ENCODE results near the gene SPATS2L.

Gene SPATS2L

DNA sequence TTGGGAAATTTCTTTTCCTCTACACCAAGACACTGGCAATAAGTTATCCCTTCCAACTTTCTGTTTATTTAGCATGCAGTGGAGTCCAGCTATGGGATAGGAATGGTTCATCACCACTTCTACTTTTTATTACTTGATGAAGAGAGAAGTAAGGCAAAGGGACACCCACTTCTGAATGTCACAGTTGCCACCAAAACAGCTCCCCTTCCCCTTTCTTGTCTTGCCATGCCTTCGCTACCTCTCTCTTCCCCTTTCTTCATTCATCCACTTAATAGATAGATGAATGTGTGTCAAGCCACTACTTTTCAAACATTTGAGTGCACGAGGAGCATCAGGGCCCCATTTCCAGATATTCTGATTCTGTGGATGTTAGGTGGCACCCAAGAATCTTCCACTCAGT is 143.8 kb downstream of the SPATS2L start:
- no peak for DNase-seq (ENCODE audit: low spot score)
- TF ChIP-seq, protein P1, sequence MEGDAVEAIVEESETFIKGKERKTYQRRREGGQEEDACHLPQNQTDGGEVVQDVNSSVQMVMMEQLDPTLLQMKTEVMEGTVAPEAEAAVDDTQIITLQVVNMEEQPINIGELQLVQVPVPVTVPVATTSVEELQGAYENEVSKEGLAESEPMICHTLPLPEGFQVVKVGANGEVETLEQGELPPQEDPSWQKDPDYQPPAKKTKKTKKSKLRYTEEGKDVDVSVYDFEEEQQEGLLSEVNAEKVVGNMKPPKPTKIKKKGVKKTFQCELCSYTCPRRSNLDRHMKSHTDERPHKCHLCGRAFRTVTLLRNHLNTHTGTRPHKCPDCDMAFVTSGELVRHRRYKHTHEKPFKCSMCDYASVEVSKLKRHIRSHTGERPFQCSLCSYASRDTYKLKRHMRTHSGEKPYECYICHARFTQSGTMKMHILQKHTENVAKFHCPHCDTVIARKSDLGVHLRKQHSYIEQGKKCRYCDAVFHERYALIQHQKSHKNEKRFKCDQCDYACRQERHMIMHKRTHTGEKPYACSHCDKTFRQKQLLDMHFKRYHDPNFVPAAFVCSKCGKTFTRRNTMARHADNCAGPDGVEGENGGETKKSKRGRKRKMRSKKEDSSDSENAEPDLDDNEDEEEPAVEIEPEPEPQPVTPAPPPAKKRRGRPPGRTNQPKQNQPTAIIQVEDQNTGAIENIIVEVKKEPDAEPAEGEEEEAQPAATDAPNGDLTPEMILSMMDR (IDR thresholded peaks at IDR 0.05; ENCODE audit: extremely low read depth, missing control alignments): no peak

- TF ChIP-seq, protein P1 (IDR thresholded peaks at IDR 0.05; ENCODE audit: extremely low read depth, missing control alignments): no peak
- no peak for DNase-seq (ENCODE audit: low spot score)
Observed at GRCh38 chr2:200451511-200451910, 145.0 kb downstream of the SPATS2L start.

- no peak for DNase-seq (ENCODE audit: low spot score)
- TF ChIP-seq, protein P1 (IDR thresholded peaks at IDR 0.05; ENCODE audit: extremely low read depth, missing control alignments): no peak
Observed at GRCh38 chr2:200452377-200452776, 145.9 kb downstream of the SPATS2L start.

DNA sequence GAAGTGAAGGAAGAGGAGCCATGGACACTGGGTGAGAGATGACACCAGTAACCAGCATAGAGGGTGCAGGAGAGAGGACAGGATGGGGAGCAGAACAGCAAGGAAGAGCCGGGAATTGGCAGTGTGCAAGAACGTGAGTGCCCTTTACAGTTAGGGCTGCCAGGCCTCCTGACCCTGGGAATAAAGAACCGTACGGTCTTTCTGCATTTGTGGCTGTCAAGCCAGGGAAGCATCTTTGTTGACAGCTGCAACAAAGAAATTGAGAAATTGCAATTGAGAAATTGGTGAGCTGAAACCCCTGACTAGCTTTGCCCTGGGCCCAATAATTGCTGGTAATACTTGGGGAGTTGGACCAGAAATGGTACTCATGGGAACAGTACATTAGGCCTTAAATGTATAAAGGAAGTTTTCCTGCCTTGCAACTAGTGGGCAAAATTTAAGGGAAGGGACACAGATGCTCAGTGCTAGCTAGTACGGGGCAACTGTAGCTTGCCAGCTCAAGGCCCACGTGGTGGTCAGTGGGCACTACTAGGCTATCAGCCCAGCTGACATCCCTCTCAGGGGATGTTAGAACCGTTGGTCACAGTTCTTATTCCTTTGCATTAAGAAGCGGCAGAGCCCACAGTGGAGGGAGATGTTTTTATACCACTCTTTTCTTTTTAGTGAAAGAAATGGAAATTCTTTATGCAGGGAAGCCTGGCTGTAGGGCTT is 146.8 kb downstream of the SPATS2L start:
- TF ChIP-seq, protein P1 (IDR thresholded peaks at IDR 0.05; ENCODE audit: extremely low read depth, missing control alignments): no peak

GRCh38 chr2:200453853-200454534 is 147.5 kb downstream of the SPATS2L start:
- no peak for DNase-seq (ENCODE audit: low spot score)
- TF ChIP-seq, protein P1 (IDR thresholded peaks at IDR 0.05; ENCODE audit: extremely low read depth, missing control alignments): no peak

More for the DNA sequence above, 146.8 kb downstream of the SPATS2L start:
- DNase-seq (ENCODE audit: low spot score): no peak

DNA sequence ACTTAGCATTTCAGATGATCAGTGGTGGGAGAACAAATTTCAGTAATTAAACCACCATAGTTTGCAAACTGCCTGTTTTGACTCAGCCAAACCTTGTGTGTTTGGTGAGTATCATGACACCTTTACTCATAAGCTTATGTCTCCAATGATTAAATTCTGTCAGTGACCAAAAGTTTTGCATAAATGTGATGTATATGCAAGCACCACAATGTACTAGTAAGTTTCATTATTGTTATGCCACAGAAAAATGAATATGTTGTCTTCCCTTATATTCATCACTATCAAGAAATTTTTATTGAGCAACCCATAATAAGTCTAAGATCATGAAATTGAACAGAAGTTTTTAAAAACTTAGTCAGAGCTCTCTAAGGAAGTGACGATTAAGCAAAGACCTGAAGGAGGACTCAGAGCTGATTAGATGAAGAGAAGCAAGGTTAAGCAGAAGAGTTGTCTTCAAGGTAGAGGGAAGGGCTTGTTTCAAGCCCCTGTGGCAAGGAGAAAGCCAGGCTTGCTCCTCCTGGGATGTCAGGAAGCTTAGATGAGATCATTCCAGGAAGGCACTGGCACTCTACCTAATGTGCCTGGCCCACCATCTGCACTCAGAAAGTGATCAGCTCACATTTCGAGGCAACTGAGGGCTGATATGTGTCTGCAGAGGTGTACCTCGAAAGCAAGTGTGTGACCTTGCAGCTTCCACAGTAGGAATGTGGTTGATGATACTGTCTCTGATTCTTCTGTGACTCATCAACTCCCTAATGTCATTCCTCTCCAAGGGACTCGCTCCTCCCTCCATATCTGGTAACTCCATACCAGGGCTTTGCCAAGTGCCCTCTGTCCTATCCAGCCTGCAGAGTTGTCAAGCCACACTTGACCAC is 148.7 kb downstream of the SPATS2L start:
- DNase-seq (ENCODE audit: low spot score): peak; percentile 36
- TF ChIP-seq, protein P1 (IDR thresholded peaks at IDR 0.05; ENCODE audit: extremely low read depth, missing control alignments): no peak
